Stimulated activated CD8-positive, alpha-beta memory T cell treated with anti-CD3 and anti-CD28 coated beads, Interleukin-12 subunit alpha, Interleukin-12 subunit beta, amount 100 ng/mL, for 24 hours (primary cell): ENCODE data around the gene LAMTOR4.

ENCODE experiments used
- DNase-seq: peaks from one replicate; pipeline ENCODE4 v3.0.0-alpha.2; 2020; ENCODE audit errors: extremely low read depth

Gene LAMTOR4

GRCh38 chr7:100153708-100154535, 5.2 kb downstream of the LAMTOR4 start:
- no peak for DNase-seq

- DNase-seq: no peak
Measured at GRCh38 chr7:100154651-100155491, 6.2 kb downstream of the LAMTOR4 start.

- no peak for DNase-seq
Measured at GRCh38 chr7:100155553-100156317, 7.0 kb downstream of the LAMTOR4 start.

- no peak for DNase-seq
Measured at GRCh38 chr7:100156331-100157068, 7.8 kb downstream of the LAMTOR4 start.

- no peak for DNase-seq
Measured at GRCh38 chr7:100157069-100157333, 8.3 kb downstream of the LAMTOR4 start.

- DNase-seq: no peak
Measured at GRCh38 chr7:100157334-100158228, 8.9 kb downstream of the LAMTOR4 start.

GRCh38 chr7:100158229-100159098, 9.7 kb downstream of the LAMTOR4 start, which contains the start of gene TRAPPC14:
Gene TRAPPC14, minus strand, starts transcription at chr7:100158723. Its CDS starts 224 bp downstream, at chr7:100158499.
- peak; percentile 87 for DNase-seq

GRCh38 chr7:100159099-100159623, 10.4 kb downstream of the LAMTOR4 start:
- no peak for DNase-seq

GRCh38 chr7:100160067-100160466, 11.3 kb downstream of the LAMTOR4 start:
- no peak for DNase-seq

- no peak for DNase-seq
Measured at GRCh38 chr7:100163006-100163531, 14.4 kb downstream of the LAMTOR4 start.

- DNase-seq: no peak
Measured at GRCh38 chr7:100163871-100164270, 15.2 kb downstream of the LAMTOR4 start.

- DNase-seq: no peak
Measured at GRCh38 chr7:100166317-100166940, 17.7 kb downstream of the LAMTOR4 start.

GRCh38 chr7:100166970-100167911, 18.5 kb downstream of the LAMTOR4 start:
- no peak for DNase-seq

GRCh38 chr7:100167912-100168323, 19.2 kb downstream of the LAMTOR4 start:
- DNase-seq: no peak

GRCh38 chr7:100169147-100169850, 20.6 kb downstream of the LAMTOR4 start:
- DNase-seq: no peak

GRCh38 chr7:100170101-100170897, 21.6 kb downstream of the LAMTOR4 start:
- no peak for DNase-seq
